ENCODE measurements around the gene MGAT4B. TPM values are rescaled to one million over a fixed set of nuclear protein-coding genes. Genes with fewer than 3 reads are reported as not detected.

Gene MGAT4B
- polyA plus RNA-seq, 1 donor (not counting 4 experiments of a cell fraction or from before 2014, with no cell fraction given), result 69.8 TPM

DNA sequence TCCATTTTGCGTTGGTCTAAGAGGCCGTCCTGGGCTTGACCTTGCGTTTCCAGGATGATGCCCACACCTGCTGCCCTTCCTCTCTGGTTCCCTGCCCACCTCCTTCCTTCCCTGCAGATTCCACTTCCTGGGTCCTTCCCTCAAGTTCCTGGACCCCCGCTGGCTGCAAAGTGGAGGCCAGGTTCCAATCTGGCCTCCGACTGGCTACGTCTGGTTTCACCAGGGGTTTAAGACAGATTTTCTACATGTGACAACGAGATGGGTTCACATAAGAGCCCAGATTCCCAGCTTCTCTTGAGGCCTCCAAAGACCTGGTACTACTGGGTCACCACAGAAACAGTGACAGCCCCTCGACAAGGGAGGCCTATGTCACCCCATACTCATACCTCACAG, 2.1 kb downstream of the MGAT4B start:
- Histone ChIP-seq H2AFZ (ENCODE audit: control insufficient read depth, low read length) (no peak overlapping the region), H4K20me1 (ENCODE audit: control insufficient read depth, extremely low read depth, insufficient read depth, low read length) (peaks cover 6% of the 10 kb centered on the region), H3K36me3 (ENCODE audit: control insufficient read depth in 2 of 2, extremely low read depth in 1 of 2, insufficient read depth in 2 of 2, low read length in 2 of 2) (peaks cover 5 to 18% of the 10 kb centered on the region in 2 experiments), H3K9ac (ENCODE audit: control insufficient read depth, extremely low read depth, insufficient read depth, low read length) (peak overlapping the region; percentile 80), H3K4me2 (ENCODE audit: control insufficient read depth, extremely low read depth, insufficient read depth, low read depth, low read length) (peak overlapping the region; percentile 88), H3K27ac (ENCODE audit: control insufficient read depth, insufficient read depth, low read length) (no peak overlapping the region), H3K4me3 (ENCODE audit: control insufficient read depth in 2 of 3, extremely low read depth in 1 of 3, insufficient read depth in 2 of 3, low read depth in 1 of 3, low read length in 3 of 3) (peak overlapping the region; percentile 77 to 87 (median 78)), H3K27me3 (ENCODE audit: control insufficient read depth, extremely low read depth, insufficient read depth, low read length) (no peaks in the 10 kb centered on the region), H3K79me2 (ENCODE audit: control insufficient read depth, insufficient read depth, low read length) (peaks cover 33% of the 10 kb centered on the region), H3K9me1 (ENCODE audit: control insufficient read depth, extremely low read depth, insufficient read depth, low read length) (no peaks in the 10 kb centered on the region), H3K9me3 (ENCODE audit: control insufficient read depth, low read depth, low read length) (no peaks in the 10 kb centered on the region), H3K4me1 (ENCODE audit: control insufficient read depth, extremely low read depth, insufficient read depth, low read length) (peaks cover 20% of the 10 kb centered on the region)
- dilution Hi-C loops (cut with MboI; ENCODE audit: extremely low pct_ligation_motif_present, low sequenced_read_pairs), result no loop called here
- FAIRE-seq, result no peak
- TF ChIP-seq, protein P1, sequence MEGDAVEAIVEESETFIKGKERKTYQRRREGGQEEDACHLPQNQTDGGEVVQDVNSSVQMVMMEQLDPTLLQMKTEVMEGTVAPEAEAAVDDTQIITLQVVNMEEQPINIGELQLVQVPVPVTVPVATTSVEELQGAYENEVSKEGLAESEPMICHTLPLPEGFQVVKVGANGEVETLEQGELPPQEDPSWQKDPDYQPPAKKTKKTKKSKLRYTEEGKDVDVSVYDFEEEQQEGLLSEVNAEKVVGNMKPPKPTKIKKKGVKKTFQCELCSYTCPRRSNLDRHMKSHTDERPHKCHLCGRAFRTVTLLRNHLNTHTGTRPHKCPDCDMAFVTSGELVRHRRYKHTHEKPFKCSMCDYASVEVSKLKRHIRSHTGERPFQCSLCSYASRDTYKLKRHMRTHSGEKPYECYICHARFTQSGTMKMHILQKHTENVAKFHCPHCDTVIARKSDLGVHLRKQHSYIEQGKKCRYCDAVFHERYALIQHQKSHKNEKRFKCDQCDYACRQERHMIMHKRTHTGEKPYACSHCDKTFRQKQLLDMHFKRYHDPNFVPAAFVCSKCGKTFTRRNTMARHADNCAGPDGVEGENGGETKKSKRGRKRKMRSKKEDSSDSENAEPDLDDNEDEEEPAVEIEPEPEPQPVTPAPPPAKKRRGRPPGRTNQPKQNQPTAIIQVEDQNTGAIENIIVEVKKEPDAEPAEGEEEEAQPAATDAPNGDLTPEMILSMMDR (optimal IDR thresholded peaks at IDR 0.05 in 1 of 3, IDR thresholded peaks at IDR 0.05 in 1 of 3, conservative IDR thresholded peaks at IDR 0.05 in 1 of 3; ENCODE audit: extremely low read depth in 1 of 3, insufficient read depth in 2 of 3, low read length in 3 of 3), result no peak
- no peak for TF ChIP-seq EZH2 (IDR thresholded peaks at IDR 0.05; ENCODE audit: low read length)
- DNase-seq (ENCODE audit: low read depth, low spot score), result no peak

DNA sequence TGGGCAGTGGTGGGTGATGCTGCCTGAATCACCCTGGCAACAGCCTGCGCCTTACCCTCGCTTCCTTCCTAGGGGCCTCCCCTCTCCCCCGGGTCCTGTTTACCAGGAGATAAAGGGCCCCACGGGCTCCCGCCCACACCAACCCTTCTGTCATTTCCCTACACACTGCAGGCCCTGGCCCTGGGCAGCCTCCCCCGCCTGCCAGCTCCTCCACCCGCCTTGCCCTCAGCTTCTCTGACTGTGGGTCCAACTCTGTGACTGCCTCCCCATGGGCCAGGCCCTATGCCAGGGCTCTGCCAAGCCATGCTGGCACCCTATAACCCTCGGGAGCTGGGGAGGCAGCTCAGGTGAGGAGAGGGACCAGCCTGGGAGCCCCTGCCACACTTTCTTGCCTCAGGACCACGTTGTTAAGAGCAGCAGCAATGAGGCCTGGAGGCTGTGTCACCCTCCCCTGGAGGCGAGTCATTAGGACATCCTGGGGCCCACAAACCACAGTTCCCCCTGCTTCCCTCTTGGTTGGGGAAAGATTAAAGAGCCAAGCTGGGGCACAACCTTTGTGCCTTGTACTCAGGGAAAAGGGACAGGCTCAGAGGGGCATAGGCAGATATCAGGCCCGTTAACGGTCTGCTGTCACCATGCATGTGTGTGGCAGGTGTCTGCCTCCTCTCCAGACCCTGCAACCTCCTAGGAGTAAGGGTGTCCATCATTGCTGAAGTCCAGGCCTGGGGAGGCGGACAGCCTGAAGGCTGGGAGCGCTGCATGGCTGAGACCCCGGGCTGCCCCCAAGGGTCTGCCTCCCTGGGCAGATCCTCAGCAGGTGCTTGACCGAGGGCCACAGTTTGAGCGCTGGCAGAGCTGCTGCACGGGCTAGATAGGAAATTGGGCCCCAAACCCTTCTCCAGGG, 2.8 kb downstream of the MGAT4B start:
- Histone ChIP-seq H3K4me2 (ENCODE audit: control insufficient read depth, extremely low read depth, insufficient read depth, low read depth, low read length) (peak overlapping the region; percentile 88), H4K20me1 (ENCODE audit: control insufficient read depth, extremely low read depth, insufficient read depth, low read length) (peaks cover 6% of the 10 kb centered on the region), H3K9me3 (ENCODE audit: control insufficient read depth, low read depth, low read length) (no peaks in the 10 kb centered on the region), H3K4me3 (ENCODE audit: control insufficient read depth in 2 of 3, extremely low read depth in 1 of 3, insufficient read depth in 2 of 3, low read depth in 1 of 3, low read length in 3 of 3) (no peak overlapping the region), H3K4me1 (ENCODE audit: control insufficient read depth, extremely low read depth, insufficient read depth, low read length) (peaks cover 20% of the 10 kb centered on the region), H3K27me3 (ENCODE audit: control insufficient read depth, extremely low read depth, insufficient read depth, low read length) (no peaks in the 10 kb centered on the region), H3K79me2 (ENCODE audit: control insufficient read depth, insufficient read depth, low read length) (peaks cover 33% of the 10 kb centered on the region), H3K9ac (ENCODE audit: control insufficient read depth, extremely low read depth, insufficient read depth, low read length) (no peak overlapping the region), H3K27ac (ENCODE audit: control insufficient read depth, insufficient read depth, low read length) (no peak overlapping the region), H2AFZ (ENCODE audit: control insufficient read depth, low read length) (no peak overlapping the region), H3K36me3 (ENCODE audit: control insufficient read depth in 2 of 2, extremely low read depth in 1 of 2, insufficient read depth in 2 of 2, low read length in 2 of 2) (peaks cover 9 to 24% of the 10 kb centered on the region in 2 experiments), H3K9me1 (ENCODE audit: control insufficient read depth, extremely low read depth, insufficient read depth, low read length) (no peaks in the 10 kb centered on the region)
- FAIRE-seq (no peak), DNase-seq (ENCODE audit: low read depth, low spot score) (no peak)
- TF ChIP-seq, protein P1 (optimal IDR thresholded peaks at IDR 0.05 in 1 of 3, IDR thresholded peaks at IDR 0.05 in 1 of 3, conservative IDR thresholded peaks at IDR 0.05 in 1 of 3; ENCODE audit: extremely low read depth in 1 of 3, insufficient read depth in 2 of 3, low read length in 3 of 3), result no peak
- TF ChIP-seq EZH2 (IDR thresholded peaks at IDR 0.05; ENCODE audit: low read length), result no peak
- dilution Hi-C loops (cut with MboI; ENCODE audit: extremely low pct_ligation_motif_present, low sequenced_read_pairs), result no loop called here

Measured in keratinocyte (primary cell).